Caco-2 (cell line): Measurements from ENCODE around the gene TIMM8A. TPM values are rescaled to one million over a fixed set of nuclear protein-coding genes. Genes with fewer than 3 reads are reported as not detected.

Experiments
- BruUV-seq: library from RNA; stranded (reverse); fragments of 400-500 nt; replicated peaks from 2 replicates; lab custom pipeline; 2021; lab: Mats Ljungman, UMichigan
- CTCF ChIA-PET: fragments of 300-600 bp; sonication (Branson Sonifier 250); formaldehyde crosslinking; loops from one replicate; lab custom pipeline; 2022; ENCODE audit warnings: antibody characterized with exemption; lab: Charles Lee
- POLR2A ChIA-PET: fragments of 300-600 bp; sonication (Branson Sonifier 250); formaldehyde crosslinking; loops from one replicate; lab custom pipeline; 2022; ENCODE audit warnings: antibody characterized with exemption; lab: Charles Lee
- DNase-seq, 2 experiments: peaks; one replicate each; pipeline versions ENCODE4 v3.0.0 to v3.0.0-alpha.2; 2020 to 2022
- H3K27me3 ChIP-seq: replicated peaks from 2 replicates; pipeline ENCODE4 v1.6.0; 2011; ENCODE audit warnings: low read length; ENCODE audit not compliant: control insufficient read depth, insufficient read depth
- H3K36me3 ChIP-seq: 2 replicates; pipeline ENCODE4 v1.5.1; 2011; ENCODE audit warnings: low read length; ENCODE audit not compliant: control insufficient read depth, insufficient read depth
- H3K4me1 ChIP-seq: fragments of 250-450 bp; sonication (Bioruptor Pico); 2 replicates; pipeline ENCODE4 v1.5.1; 2020; ENCODE audit warnings: mild to moderate bottlenecking
- H3K4me3 ChIP-seq: 2 replicates; pipeline ENCODE4 v1.5.1; 2011; ENCODE audit warnings: low read depth, mild to moderate bottlenecking, control low read depth, low read length
- H3K9me3 ChIP-seq: fragments of 250-450 bp; sonication (Bioruptor Pico); 2 replicates; pipeline ENCODE4 v1.5.1; 2020; ENCODE audit warnings: mild to moderate bottlenecking, moderate library complexity
- H3K27ac Mint-ChIP-seq: one replicate; pipeline ENCODE4 v1.8.0; 2022; ENCODE audit warnings: mixed read lengths; ENCODE audit not compliant: unreplicated experiment
- H3K27me3 Mint-ChIP-seq: one replicate; pipeline ENCODE4 v1.8.0; 2022; ENCODE audit warnings: mixed read lengths; ENCODE audit not compliant: insufficient read depth, unreplicated experiment
- H3K36me3 Mint-ChIP-seq: one replicate; pipeline ENCODE4 v1.8.0; 2022; ENCODE audit warnings: mild to moderate bottlenecking, mixed read lengths; ENCODE audit not compliant: insufficient read depth, unreplicated experiment
- H3K4me1 Mint-ChIP-seq: one replicate; pipeline ENCODE4 v1.8.0; 2022; ENCODE audit warnings: low read depth, mixed read lengths; ENCODE audit not compliant: unreplicated experiment
- H3K4me3 Mint-ChIP-seq: one replicate; pipeline ENCODE4 v1.8.0; 2022; ENCODE audit warnings: mild to moderate bottlenecking, moderate library complexity, mixed read lengths; ENCODE audit not compliant: unreplicated experiment
- H3K9me3 Mint-ChIP-seq: one replicate; pipeline ENCODE4 v1.8.0; 2022; ENCODE audit warnings: mixed read lengths; ENCODE audit not compliant: unreplicated experiment
- intact Hi-C: fragments of 100-400 bp; cut with micrococcal nuclease; formaldehyde crosslinking; loops from one replicate; pipeline ENCODE4 v1.10.0; 2022; ENCODE audit not compliant: unreplicated experiment
- total RNA-seq: library from RNA; stranded (reverse); gene quantifications from 2 replicates; pipeline ENCODE4 v1.2.3, GENCODE V29; 2022
- TF ChIP-seq, protein P1 (sequence below), 2 experiments: fragments of 200-600 bp in 1 of 2; IDR thresholded peaks; 1 replicate in 1 of 2; 2 replicates in 1 of 2; pipeline versions ENCODE4 v1.5.1 to v1.8.0; 2011 to 2022; ENCODE audit warnings: antibody characterized with exemption in 1 of 2, control low read depth in 1 of 2, inconsistent platforms in 1 of 2, low read depth in 1 of 2, low read length in 1 of 2, mild to moderate bottlenecking in 1 of 2, moderate library complexity in 1 of 2; ENCODE audit not compliant: insufficient read depth in 1 of 2, severe bottlenecking in 1 of 2, unreplicated experiment in 1 of 2

The TIMM8A gene
- total RNA-seq, 1 experiment from 2014 or later, result 23.3 TPM

DNA sequence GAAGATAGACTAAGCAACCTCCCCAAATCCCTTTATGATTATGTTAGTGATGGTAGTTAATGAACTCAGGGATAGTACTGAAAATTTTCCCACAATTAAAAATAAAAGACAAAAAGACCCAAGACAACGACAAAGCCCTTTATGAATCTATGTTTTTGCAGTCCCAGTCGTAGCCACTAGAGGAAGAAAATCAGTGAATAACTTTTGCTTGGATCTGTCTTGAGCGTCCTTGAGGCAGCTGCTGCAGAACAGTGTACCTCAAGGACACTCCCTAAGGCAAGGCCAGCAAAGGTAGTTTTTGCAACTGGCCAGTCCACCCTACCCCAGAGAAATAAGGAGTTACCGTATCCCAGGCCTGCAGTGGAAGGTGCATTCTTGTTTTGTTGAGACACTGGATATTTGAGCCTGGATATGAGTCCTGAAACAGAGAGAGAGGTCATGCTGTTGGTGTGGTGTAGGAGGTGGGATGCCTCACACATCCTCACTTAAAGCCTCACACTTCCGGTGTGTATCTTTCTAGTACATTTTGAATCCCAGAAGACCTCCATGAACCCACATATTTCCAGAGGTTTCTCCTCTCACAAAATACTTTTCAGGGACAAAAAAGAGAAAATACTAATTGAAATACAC is 8.7 kb upstream of the TIMM8A start:
- peak in 1 of 2 experiments; percentile 5 for DNase-seq
- H3K4me1 Mint-ChIP-seq, result peaks cover 8% of the 10 kb centered on the region
- TF ChIP-seq, protein P1, sequence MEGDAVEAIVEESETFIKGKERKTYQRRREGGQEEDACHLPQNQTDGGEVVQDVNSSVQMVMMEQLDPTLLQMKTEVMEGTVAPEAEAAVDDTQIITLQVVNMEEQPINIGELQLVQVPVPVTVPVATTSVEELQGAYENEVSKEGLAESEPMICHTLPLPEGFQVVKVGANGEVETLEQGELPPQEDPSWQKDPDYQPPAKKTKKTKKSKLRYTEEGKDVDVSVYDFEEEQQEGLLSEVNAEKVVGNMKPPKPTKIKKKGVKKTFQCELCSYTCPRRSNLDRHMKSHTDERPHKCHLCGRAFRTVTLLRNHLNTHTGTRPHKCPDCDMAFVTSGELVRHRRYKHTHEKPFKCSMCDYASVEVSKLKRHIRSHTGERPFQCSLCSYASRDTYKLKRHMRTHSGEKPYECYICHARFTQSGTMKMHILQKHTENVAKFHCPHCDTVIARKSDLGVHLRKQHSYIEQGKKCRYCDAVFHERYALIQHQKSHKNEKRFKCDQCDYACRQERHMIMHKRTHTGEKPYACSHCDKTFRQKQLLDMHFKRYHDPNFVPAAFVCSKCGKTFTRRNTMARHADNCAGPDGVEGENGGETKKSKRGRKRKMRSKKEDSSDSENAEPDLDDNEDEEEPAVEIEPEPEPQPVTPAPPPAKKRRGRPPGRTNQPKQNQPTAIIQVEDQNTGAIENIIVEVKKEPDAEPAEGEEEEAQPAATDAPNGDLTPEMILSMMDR (IDR thresholded peaks at IDR 0.05; ENCODE audit: insufficient read depth in 1 of 2, low read depth in 1 of 2, low read length in 1 of 2, severe bottlenecking in 1 of 2, unreplicated experiment in 1 of 2), result peak; percentile 17 to 20
- BruUV-seq, result no TSS peak
- ChIA-PET POLR2A (no interaction called here), CTCF (no interaction called here)
- no peaks in the 10 kb centered on the region for H3K4me1 ChIP-seq
- H3K27me3 ChIP-seq, result no peaks in the 10 kb centered on the region
- intact Hi-C loops, result no loop called here
- no peaks in the 10 kb centered on the region for H3K9me3 Mint-ChIP-seq
- H3K9me3 ChIP-seq, result no peaks in the 10 kb centered on the region
- H3K4me3 ChIP-seq, result no peak overlapping the region
- no peaks in the 10 kb centered on the region for H3K27me3 Mint-ChIP-seq
- H3K36me3 ChIP-seq, result no peaks in the 10 kb centered on the region
- no peak overlapping the region for H3K27ac Mint-ChIP-seq
- no peaks in the 10 kb centered on the region for H3K36me3 Mint-ChIP-seq
- no peak overlapping the region for H3K4me3 Mint-ChIP-seq

DNA sequence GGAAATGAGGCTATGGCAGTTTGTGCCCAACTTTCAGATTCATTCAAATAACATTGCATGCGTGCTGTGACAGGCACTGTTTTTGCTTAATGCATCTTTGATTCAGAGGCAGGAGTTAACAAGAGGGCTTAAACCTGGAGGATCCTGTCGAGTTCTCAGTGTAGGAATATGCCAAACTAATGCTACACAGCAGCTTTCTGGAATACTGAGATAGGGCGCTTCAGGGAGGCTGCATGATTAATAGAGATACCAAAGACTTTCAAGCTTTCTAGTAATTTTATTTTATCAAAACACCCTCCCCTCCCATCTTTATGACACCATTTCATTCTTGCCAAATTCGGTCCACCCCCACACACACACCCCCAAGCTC is 636 bp upstream of the TIMM8A start:
- DNase-seq, result no peak
- ChIA-PET POLR2A (interaction anchor here (0.6 to 1.7 kb wide), 3 partner anchors 42 to 792 kb away, joined by 4 to 11 read pairs (median 4); partner anchors contain the start of gene RPL36A), CTCF (no interaction called here)
- no peaks in the 10 kb centered on the region for H3K4me1 ChIP-seq
- Mint-ChIP-seq H3K27me3 (no peaks in the 10 kb centered on the region), H3K4me1 (peaks cover 4% of the 10 kb centered on the region), H3K27ac (peak overlapping the region; percentile 90), H3K9me3 (no peaks in the 10 kb centered on the region), H3K4me3 (peak overlapping the region; percentile 82), H3K36me3 (peaks cover 15% of the 10 kb centered on the region)
- intact Hi-C loops, result no loop called here
- TSS peak; percentile 89 for BruUV-seq
- TF ChIP-seq, protein P1 (IDR thresholded peaks at IDR 0.05; ENCODE audit: insufficient read depth in 1 of 2, low read depth in 1 of 2, low read length in 1 of 2, severe bottlenecking in 1 of 2, unreplicated experiment in 1 of 2), result no peak
- H3K36me3 ChIP-seq, result no peaks in the 10 kb centered on the region
- no peaks in the 10 kb centered on the region for H3K27me3 ChIP-seq
- no peaks in the 10 kb centered on the region for H3K9me3 ChIP-seq
- peak overlapping the region; percentile 86 for H3K4me3 ChIP-seq

DNA sequence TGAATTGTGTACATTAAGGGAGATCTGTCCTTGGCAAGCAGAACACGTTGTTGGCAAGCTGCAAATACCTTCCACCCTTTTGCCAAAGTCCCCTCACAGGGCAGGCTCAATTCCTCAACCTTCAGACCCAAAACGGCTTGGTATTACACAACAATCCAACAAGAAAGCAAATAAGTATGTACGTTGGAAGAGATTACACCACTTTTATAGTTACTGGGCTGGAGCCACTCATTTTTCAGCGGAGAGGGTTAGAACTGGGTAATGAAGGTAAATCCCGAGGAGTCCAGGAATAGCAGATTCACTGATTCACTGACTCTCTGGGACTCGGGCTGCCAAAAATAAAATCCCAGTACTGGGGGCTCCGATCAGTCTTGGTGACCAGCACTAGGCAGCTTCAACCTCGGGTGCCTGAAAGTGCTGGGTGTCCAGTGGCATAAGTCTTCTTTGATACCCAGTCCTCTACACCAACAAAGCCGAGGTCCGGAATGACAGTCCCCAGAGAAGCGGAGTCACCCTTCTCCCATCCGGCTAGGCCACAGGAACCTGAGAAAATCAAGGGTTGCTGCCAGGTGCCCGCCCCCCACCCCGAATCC is 587 bp downstream of the TIMM8A start:
- Mint-ChIP-seq H3K27me3 (no peaks in the 10 kb centered on the region), H3K36me3 (peaks cover 18% of the 10 kb centered on the region), H3K4me1 (no peaks in the 10 kb centered on the region), H3K27ac (peak overlapping the region; percentile 90), H3K4me3 (peak overlapping the region; percentile 82), H3K9me3 (no peaks in the 10 kb centered on the region)
- H3K27me3 ChIP-seq, result no peaks in the 10 kb centered on the region
- intact Hi-C loops, result loop anchor here (1.0 kb wide), 1 partner anchor 42 kb away; no protein-coding TSS in a partner anchor
- peak overlapping the region; percentile 86 for H3K4me3 ChIP-seq
- TF ChIP-seq, protein P1 (IDR thresholded peaks at IDR 0.05; ENCODE audit: insufficient read depth in 1 of 2, low read depth in 1 of 2, low read length in 1 of 2, severe bottlenecking in 1 of 2, unreplicated experiment in 1 of 2), result no peak
- no peaks in the 10 kb centered on the region for H3K36me3 ChIP-seq
- ChIA-PET POLR2A (interaction anchor here (1.7 kb wide), 1 partner anchor 43 kb away, joined by 11 read pairs; the partner anchor contains the start of gene RPL36A), CTCF (interaction anchor here (1.0 kb wide), 1 partner anchor 43 kb away, joined by 3 read pairs; the partner anchor contains the start of gene RPL36A)
- H3K9me3 ChIP-seq, result no peaks in the 10 kb centered on the region
- DNase-seq, result peak in 1 of 2 experiments; percentile 1
- TSS peak; percentile 57 for BruUV-seq
- no peaks in the 10 kb centered on the region for H3K4me1 ChIP-seq
